ENCODE measurements around the gene TMED6.

DNA sequence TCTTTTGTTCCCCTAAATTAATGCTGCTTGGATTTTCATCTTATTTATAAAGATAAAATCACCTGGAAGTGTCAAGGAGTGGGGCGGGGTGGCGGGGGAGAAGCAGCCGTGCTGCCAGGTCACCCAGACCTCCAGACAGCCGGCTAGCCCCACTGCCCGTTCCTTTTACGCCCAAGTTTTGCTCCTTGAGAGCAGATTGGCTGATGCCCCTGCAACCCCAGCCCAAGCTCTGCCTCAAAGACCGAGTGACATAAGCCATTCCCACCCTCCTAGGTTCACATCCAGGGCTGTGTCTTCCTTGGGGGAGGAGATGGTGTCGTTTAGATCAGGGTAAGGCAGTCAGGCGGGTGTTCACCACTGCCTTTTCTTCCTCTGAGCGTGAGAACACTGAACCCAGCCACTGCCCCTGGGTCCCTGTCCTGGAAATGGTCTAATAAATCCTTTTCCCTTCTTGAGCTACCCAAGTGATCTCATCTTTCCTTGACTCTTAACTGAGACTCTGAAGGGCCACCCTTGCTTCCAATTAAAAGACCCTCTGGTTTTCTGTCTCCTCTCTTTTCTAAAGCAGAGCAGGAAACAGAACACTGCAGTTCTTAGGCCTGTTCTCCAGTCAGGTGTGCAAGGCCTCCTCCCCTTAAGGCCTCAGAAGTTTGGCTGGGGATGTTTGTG lies 26.9 kb downstream of the TMED6 start:
- TF ChIP-seq, protein P1, sequence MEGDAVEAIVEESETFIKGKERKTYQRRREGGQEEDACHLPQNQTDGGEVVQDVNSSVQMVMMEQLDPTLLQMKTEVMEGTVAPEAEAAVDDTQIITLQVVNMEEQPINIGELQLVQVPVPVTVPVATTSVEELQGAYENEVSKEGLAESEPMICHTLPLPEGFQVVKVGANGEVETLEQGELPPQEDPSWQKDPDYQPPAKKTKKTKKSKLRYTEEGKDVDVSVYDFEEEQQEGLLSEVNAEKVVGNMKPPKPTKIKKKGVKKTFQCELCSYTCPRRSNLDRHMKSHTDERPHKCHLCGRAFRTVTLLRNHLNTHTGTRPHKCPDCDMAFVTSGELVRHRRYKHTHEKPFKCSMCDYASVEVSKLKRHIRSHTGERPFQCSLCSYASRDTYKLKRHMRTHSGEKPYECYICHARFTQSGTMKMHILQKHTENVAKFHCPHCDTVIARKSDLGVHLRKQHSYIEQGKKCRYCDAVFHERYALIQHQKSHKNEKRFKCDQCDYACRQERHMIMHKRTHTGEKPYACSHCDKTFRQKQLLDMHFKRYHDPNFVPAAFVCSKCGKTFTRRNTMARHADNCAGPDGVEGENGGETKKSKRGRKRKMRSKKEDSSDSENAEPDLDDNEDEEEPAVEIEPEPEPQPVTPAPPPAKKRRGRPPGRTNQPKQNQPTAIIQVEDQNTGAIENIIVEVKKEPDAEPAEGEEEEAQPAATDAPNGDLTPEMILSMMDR (IDR thresholded peaks at IDR 0.05; ENCODE audit: low read depth, low read length): no peak
- no peak for TF ChIP-seq EZH2phosphoT487 (IDR thresholded peaks at IDR 0.05; ENCODE audit: low read depth)

All from OCI-LY3 (cell line).